Fibroblast of villous mesenchyme (primary cell): ENCODE data around the gene TM7SF2. TPM values are rescaled to one million over a fixed set of nuclear protein-coding genes. Genes with fewer than 3 reads are reported as not detected.
A peak's percentile ranks its signal among the peaks of the same experiment; 100 is the strongest.

Source experiments
- DNase-seq: peaks from one replicate; pipeline ENCODE4 v3.0.0-alpha.2; 2010; ENCODE audit warnings: low read depth
- H3K4me3 ChIP-seq: 2 replicates; pipeline ENCODE4 v1.5.1; 2011; ENCODE audit warnings: low read depth, mild to moderate bottlenecking, low read length
- CTCF ChIP-seq: IDR thresholded peaks from 2 replicates; pipeline ENCODE4 v1.5.1; 2012; ENCODE audit warnings: low read depth, mild to moderate bottlenecking, low read length; ENCODE audit not compliant: insufficient read depth
- total RNA-seq: library from RNA; depleted of rRNA; stranded (reverse); fragments of >200 nt; gene quantifications from 2 replicates; pipeline ENCODE4 v1.2.3, GENCODE V29; 2012

Gene TM7SF2
- total RNA-seq, 1 donor, result 45.8 TPM

DNA sequence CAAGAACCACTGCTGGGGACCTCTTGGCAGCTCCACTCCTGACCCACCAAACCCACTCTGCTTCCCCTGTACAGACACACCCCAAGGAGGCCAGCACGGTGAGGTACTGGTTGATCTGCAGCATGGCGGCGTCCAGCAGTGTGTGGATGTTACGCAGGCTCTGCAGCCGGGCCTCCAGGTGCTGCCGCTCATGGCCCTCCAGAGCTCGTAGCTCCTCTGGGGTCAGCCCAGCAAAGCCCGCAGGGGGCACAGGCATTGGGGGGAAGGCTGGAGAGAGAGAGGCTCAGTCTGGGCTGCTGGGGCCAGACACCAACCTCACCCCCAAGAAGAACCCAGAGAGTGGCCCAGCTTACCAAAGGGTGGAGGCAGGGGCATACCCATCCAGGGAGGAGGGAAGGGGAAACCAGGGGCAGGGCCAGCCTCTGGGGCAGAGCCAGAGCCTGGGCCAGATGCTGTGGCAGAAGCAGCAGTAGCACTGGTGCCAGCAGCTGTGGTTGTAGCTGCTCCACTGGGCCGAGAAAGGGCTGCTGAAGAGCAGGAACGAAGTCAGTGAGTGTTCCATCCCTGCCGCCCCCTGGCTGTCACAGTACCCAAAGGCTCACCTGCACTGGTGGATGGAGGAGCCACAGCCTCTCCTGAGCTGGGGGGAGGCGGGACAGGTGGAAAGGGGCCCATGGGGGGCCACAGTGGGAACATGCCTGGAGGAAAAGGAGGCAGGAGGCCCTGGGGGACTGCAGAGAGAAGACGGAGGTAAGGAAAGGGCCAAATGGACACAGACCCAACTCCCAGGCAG lies 18.2 kb downstream of the TM7SF2 start:
- H3K4me3 ChIP-seq, result no peak overlapping the region
- no peak for TF ChIP-seq CTCF
- no peak for DNase-seq

GRCh38 chr11:65130631-65131416 lies 19.2 kb downstream of the TM7SF2 start:
- no peak overlapping the region for H3K4me3 ChIP-seq
- DNase-seq, result no peak
- TF ChIP-seq CTCF, result no peak

DNA sequence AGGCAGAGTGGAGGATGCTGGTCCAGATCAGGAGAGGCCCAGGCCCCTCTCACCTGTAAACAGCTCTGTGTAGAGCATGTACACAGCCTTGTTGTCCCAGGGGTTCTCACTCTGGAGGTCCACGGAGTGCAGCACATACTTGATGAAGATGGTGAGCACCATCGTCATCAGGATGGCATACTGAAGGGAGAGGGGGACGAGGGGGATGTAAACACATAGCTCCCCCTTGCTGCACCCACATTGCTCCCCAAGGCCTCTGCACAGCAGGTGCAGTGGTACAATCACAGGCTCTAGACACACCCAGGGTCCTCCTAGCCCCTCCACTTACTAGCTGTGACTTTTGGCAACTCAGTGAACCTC lies 19.7 kb downstream of the TM7SF2 start:
- no peak for DNase-seq
- no peak for TF ChIP-seq CTCF

DNA sequence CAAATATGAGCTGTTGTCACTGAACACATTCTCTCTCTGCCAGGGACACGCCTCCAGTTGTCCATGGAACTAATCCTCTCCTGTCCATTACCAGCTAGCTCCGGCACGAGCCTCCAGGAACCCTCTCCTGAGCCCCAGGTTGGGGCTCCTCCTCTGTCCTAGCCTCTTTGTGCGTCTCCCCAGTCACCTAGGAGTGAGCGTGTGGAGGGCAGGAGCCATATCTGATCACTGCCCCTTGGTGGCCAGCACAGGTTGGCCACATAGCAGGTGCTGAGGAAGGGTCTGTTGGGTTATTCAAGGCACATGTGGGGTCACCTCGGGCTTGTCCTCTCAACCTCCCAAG lies 20.2 kb downstream of the TM7SF2 start:
- TF ChIP-seq CTCF, result no peak
- no peak overlapping the region for H3K4me3 ChIP-seq
- no peak for DNase-seq

More for the DNA sequence above, 19.7 kb downstream of the TM7SF2 start:
- H3K4me3 ChIP-seq, result no peak overlapping the region

GRCh38 chr11:65132238-65132987 lies 20.7 kb downstream of the TM7SF2 start:
- no peak overlapping the region for H3K4me3 ChIP-seq
- no peak for TF ChIP-seq CTCF
- DNase-seq, result no peak

DNA sequence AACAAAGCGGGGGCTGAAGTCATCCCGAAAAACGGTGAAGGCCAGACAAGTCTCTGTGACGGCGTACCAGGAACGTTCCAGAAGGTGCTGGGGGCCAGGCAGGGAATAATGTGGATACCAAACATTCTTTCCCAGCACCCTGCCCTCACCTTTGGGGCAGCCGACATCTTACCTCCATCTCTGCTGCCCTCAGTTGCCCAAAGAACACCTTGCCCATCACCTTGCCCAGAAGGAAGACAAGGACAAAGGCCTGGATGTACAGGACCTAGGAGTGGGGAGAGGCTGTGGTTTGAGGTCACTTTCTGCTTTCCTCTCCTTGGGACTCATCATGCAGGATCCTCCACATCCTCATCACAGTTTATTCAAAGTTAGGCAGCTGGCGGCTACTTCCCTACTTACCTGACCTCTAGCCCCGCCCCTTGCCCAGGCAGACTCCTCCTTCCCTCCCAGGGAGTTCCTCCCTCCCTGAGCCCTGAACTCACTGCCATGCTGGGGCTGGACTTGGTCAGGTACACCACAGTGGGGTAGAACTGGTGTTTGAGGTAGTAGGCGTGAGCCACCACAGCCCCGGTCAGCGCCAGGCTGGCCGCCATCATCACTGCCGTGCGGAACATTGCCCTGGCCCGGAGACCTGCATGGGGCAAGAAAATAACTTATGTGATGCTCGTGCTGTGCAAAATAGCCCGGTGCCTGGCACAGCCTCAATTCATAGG lies 21.5 kb downstream of the TM7SF2 start:
- no peak for TF ChIP-seq CTCF
- peak overlapping the region; percentile 90 for H3K4me3 ChIP-seq
- no peak for DNase-seq
